K562 (cell line): Measurements from ENCODE around the gene MTIF3. TPM values are rescaled to one million over a fixed set of nuclear protein-coding genes. Genes with fewer than 3 reads are reported as not detected.

Experiments
- CCNT2 ChIP-seq: IDR thresholded peaks from 2 replicates; pipeline ENCODE4 v1.6.1; 2011; ENCODE audit warnings: borderline replicate concordance, low read depth, mild to moderate bottlenecking, moderate library complexity, mixed read lengths, low read length; ENCODE audit not compliant: insufficient read length; ENCODE audit errors: extremely low read depth
- EGR1 ChIP-seq: fragments of 450-650 bp; conservative IDR thresholded peaks from 2 replicates; pipeline ENCODE4 v1.6.1; 2017; ENCODE audit warnings: mild to moderate bottlenecking
- EZH2 ChIP-seq: IDR thresholded peaks from 2 replicates; pipeline ENCODE4 v1.6.1; 2012; ENCODE audit warnings: low read depth, mild to moderate bottlenecking, inconsistent platforms, low read length, borderline replicate concordance
- FOS ChIP-seq: IDR thresholded peaks from 3 replicates; pipeline ENCODE4 v1.6.1; 2011; ENCODE audit not compliant: insufficient read length; ENCODE audit errors: extremely low read depth
- HDAC8 ChIP-seq: fragments of 450-650 bp; IDR thresholded peaks from 2 replicates; pipeline ENCODE4 v1.6.1; 2016; ENCODE audit warnings: mild to moderate bottlenecking, missing genetic modification characterization, moderate library complexity, missing compliant biosample characterization
- HMGN3 ChIP-seq: IDR thresholded peaks from 2 replicates; pipeline ENCODE4 v1.6.1; 2011; ENCODE audit warnings: borderline replicate concordance, low read depth, mild to moderate bottlenecking, mixed read lengths, low read length; ENCODE audit not compliant: insufficient read length; ENCODE audit errors: extremely low read depth
- KAT7 ChIP-seq: sonication (generic); formaldehyde crosslinking; IDR thresholded peaks from 2 replicates; pipeline ENCODE4 v1.8.0; 2022; ENCODE audit warnings: missing genetic modification reagents, mild to moderate bottlenecking, borderline replicate concordance
- LCOR ChIP-seq: sonication (generic); formaldehyde crosslinking; IDR thresholded peaks from 2 replicates; pipeline ENCODE4 v1.8.0; 2022; ENCODE audit warnings: mild to moderate bottlenecking, missing genetic modification reagents
- MYC ChIP-seq, 2 experiments: fragments of 250-450 bp in 1 of 2; sonication (Bioruptor Pico) in 1 of 2; IDR thresholded peaks; 2 replicates each; pipeline versions ENCODE4 v1.5.1 to v1.6.1; 2012 to 2021; ENCODE audit warnings: low read depth in 2 of 2, borderline replicate concordance in 1 of 2, improper control_type of control experiment in 1 of 2, low read length in 1 of 2, mild to moderate bottlenecking in 1 of 2, moderate library complexity in 1 of 2
- NR2C2 ChIP-seq, 2 experiments: fragments of 200-800 bp in 1 of 2; sonication (Bioruptor generic) in 1 of 2; sonication (generic) in 1 of 2; formaldehyde crosslinking in 1 of 2; IDR thresholded peaks; 2 replicates each; pipeline versions ENCODE4 v1.6.1 to v1.8.0; 2016 to 2022; ENCODE audit warnings: mild to moderate bottlenecking in 1 of 2, missing compliant biosample characterization in 1 of 2, missing genetic modification characterization in 1 of 2, missing genetic modification reagents in 1 of 2
- SMARCB1 ChIP-seq: IDR thresholded peaks from 2 replicates; pipeline ENCODE4 v1.6.1; 2011; ENCODE audit warnings: improper control_type of control experiment, low read depth; ENCODE audit not compliant: insufficient read length
- TOE1 ChIP-seq, 2 experiments: fragments of 450-650 bp in 1 of 2; sonication (generic) in 1 of 2; formaldehyde crosslinking in 1 of 2; IDR thresholded peaks; 2 replicates each; pipeline versions ENCODE4 v1.7.1 to v1.8.0; 2016 to 2022; ENCODE audit warnings: borderline replicate concordance in 2 of 2, mild to moderate bottlenecking in 2 of 2, antibody characterized with exemption in 1 of 2, inconsistent platforms in 1 of 2, low read depth in 1 of 2, missing genetic modification reagents in 1 of 2, moderate library complexity in 1 of 2
- WHSC1 ChIP-seq: IDR thresholded peaks from one replicate; pipeline ENCODE4 v1.6.1; 2012; ENCODE audit warnings: low read length, control low read depth, inconsistent platforms
- ZBTB7A ChIP-seq: IDR thresholded peaks from 2 replicates; pipeline ENCODE4 v1.6.1; 2011; ENCODE audit warnings: low read depth, mild to moderate bottlenecking, low read length, moderate library complexity, borderline replicate concordance; ENCODE audit not compliant: control insufficient read depth
- ZNF174 ChIP-seq: fragments of 250-450 bp; sonication (Bioruptor Pico); IDR thresholded peaks from 2 replicates; pipeline ENCODE4 v1.4.0; 2020; ENCODE audit warnings: mild to moderate bottlenecking
- ZNF224 ChIP-seq: sonication (generic); formaldehyde crosslinking; IDR thresholded peaks from 2 replicates; pipeline ENCODE4 v1.8.0; 2022; ENCODE audit warnings: mild to moderate bottlenecking, missing genetic modification reagents
- ZNF583 ChIP-seq: fragments of 250-450 bp; sonication (Bioruptor Pico); IDR thresholded peaks from 2 replicates; pipeline ENCODE4 v1.4.0; 2020
- ZNF717 ChIP-seq: fragments of 250-450 bp; sonication (Bioruptor Pico); IDR thresholded peaks from 2 replicates; pipeline ENCODE4 v1.5.0; 2021
- ZNF780A ChIP-seq: fragments of 250-450 bp; sonication (Bioruptor Pico); IDR thresholded peaks from 2 replicates; pipeline ENCODE4 v1.5.0; 2021; ENCODE audit warnings: mild to moderate bottlenecking
- polyA plus RNA-seq, 8 experiments: library from polyadenylated mRNA; depleted of rRNA in 4 of 8; stranded (reverse) in 5 of 8; unstranded in 3 of 8; fragments of >200 nt; fragmentation: Nextera tagmentation in 2 of 8; fragmentation: Illumina TruSeq in 1 of 8; extraction: Ambion mirVana in 2 of 8; extraction: Trizol in 1 of 8; gene quantifications; 2 replicates each; pipeline versions ENCODE4 v1.2.1 to v1.2.3, GENCODE V29; 2011 to 2014; ENCODE audit warnings: inconsistent platforms in 1 of 8, missing spikeins in 1 of 8
- total RNA-seq, 7 experiments: library from RNA; depleted of rRNA in 6 of 7; stranded (reverse); fragments of >200 nt in 6 of 7; fragmentation: Illumina TruSeq in 2 of 7; extraction: Trizol in 2 of 7; gene quantifications; 2 replicates each; pipeline versions ENCODE4 v1.2.1 to v1.2.3, GENCODE V29; 2011 to 2021; ENCODE audit warnings: low replicate concordance in 1 of 7
- TF ChIP-seq, protein P1 (sequence below): fragments of 450-650 bp; IDR thresholded peaks from 2 replicates; pipeline ENCODE4 v1.6.1; 2017; ENCODE audit warnings: antibody characterized with exemption, mild to moderate bottlenecking
- TF ChIP-seq, protein P2 (sequence below), 2 experiments: fragments of 250-450 bp in 1 of 2; fragments of 450-650 bp in 1 of 2; sonication (Bioruptor Pico) in 1 of 2; IDR thresholded peaks; 2 replicates each; pipeline versions ENCODE4 v1.6.1 to v1.8.0; 2016 to 2021; ENCODE audit warnings: mild to moderate bottlenecking in 2 of 2, moderate library complexity in 2 of 2, missing compliant biosample characterization in 1 of 2, missing genetic modification characterization in 1 of 2

The MTIF3 gene
- total and polyA plus RNA-seq, 9 of the 15 experiments (the other 6 are each of a cell fraction or from before 2014, with no cell fraction given): 23.5 to 73.6 (median 45.2) TPM

GRCh38 chr13:27424246-27425157, 25.9 kb downstream of the MTIF3 start, which contains the start of gene GTF3A (continued):
- TF ChIP-seq, protein P1, sequence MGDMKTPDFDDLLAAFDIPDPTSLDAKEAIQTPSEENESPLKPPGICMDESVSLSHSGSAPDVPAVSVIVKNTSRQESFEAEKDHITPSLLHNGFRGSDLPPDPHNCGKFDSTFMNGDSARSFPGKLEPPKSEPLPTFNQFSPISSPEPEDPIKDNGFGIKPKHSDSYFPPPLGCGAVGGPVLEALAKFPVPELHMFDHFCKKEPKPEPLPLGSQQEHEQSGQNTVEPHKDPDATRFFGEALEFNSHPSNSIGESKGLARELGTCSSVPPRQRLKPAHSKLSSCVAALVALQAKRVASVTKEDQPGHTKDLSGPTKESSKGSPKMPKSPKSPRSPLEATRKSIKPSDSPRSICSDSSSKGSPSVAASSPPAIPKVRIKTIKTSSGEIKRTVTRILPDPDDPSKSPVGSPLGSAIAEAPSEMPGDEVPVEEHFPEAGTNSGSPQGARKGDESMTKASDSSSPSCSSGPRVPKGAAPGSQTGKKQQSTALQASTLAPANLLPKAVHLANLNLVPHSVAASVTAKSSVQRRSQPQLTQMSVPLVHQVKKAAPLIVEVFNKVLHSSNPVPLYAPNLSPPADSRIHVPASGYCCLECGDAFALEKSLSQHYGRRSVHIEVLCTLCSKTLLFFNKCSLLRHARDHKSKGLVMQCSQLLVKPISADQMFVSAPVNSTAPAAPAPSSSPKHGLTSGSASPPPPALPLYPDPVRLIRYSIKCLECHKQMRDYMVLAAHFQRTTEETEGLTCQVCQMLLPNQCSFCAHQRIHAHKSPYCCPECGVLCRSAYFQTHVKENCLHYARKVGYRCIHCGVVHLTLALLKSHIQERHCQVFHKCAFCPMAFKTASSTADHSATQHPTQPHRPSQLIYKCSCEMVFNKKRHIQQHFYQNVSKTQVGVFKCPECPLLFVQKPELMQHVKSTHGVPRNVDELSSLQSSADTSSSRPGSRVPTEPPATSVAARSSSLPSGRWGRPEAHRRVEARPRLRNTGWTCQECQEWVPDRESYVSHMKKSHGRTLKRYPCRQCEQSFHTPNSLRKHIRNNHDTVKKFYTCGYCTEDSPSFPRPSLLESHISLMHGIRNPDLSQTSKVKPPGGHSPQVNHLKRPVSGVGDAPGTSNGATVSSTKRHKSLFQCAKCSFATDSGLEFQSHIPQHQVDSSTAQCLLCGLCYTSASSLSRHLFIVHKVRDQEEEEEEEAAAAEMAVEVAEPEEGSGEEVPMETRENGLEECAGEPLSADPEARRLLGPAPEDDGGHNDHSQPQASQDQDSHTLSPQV: peak; percentile 90
- peak; percentile 98 for TF ChIP-seq MYC (IDR thresholded peaks at IDR 0.05; ENCODE audit: low read depth, low read length)
- 0 out of 2 replicates have a peak, but pooled peaks have one; percentile 40 for TF ChIP-seq MYC (CRISPR knock-in tag; IDR thresholded peaks at IDR 0.05; ENCODE audit: borderline replicate concordance, low read depth)
- TF ChIP-seq ZNF780A (CRISPR knock-in tag): no peak
- TF ChIP-seq, protein P2, sequence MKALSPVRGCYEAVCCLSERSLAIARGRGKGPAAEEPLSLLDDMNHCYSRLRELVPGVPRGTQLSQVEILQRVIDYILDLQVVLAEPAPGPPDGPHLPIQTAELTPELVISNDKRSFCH (CRISPR knock-in tag; IDR thresholded peaks at IDR 0.05): no peak
- TF ChIP-seq, protein P2 (tag; IDR thresholded peaks at IDR 0.05): 0 out of 2 replicates have a peak, but pooled peaks have one; percentile 28
- TF ChIP-seq ZNF583 (CRISPR knock-in tag): peak; percentile 44; the same call in 1 of the 2 replicates
- TF ChIP-seq ZNF224 (CRISPR knock-in tag): no peak
- no peak for TF ChIP-seq LCOR (CRISPR knock-in tag)
- TF ChIP-seq WHSC1: no peak
- no peak for TF ChIP-seq EZH2
- 0 out of 2 replicates have a peak, but pooled peaks have one; percentile 50 for TF ChIP-seq NR2C2 (CRISPR knock-in tag; IDR thresholded peaks at IDR 0.05)
- peak; percentile 59 for TF ChIP-seq NR2C2 (tag; IDR thresholded peaks at IDR 0.05)
- no peak for TF ChIP-seq ZNF717
- no peak for TF ChIP-seq SMARCB1
- TF ChIP-seq KAT7 (CRISPR knock-in tag): peak; percentile 47; the same call in 1 of the 2 replicates
- no peak for TF ChIP-seq TOE1 (IDR thresholded peaks at IDR 0.05; ENCODE audit: borderline replicate concordance)
- TF ChIP-seq TOE1 (CRISPR knock-in tag; IDR thresholded peaks at IDR 0.05; ENCODE audit: borderline replicate concordance, low read depth): no peak
- peak; percentile 37 for TF ChIP-seq HMGN3
- TF ChIP-seq ZNF174: no peak
- peak; percentile 72 for TF ChIP-seq CCNT2
- no peak for TF ChIP-seq ZBTB7A
- no peak; the same call in 1 of the 2 replicates for TF ChIP-seq EGR1
- no peak for TF ChIP-seq HDAC8
- no peak for TF ChIP-seq FOS
